Fibroblast of skin of right biceps (primary cell): ENCODE measurements around the gene GLB1L.
"Not testable (repeated sequence)": the region's sequence is repeated elsewhere in the genome, so short reads cannot be mapped to it uniquely, and the experiment has no call there.

Experiments
- DNase-seq: peaks from one replicate; pipeline ENCODE4 v3.0.0-alpha.2; 2013

GLB1L gene

DNA sequence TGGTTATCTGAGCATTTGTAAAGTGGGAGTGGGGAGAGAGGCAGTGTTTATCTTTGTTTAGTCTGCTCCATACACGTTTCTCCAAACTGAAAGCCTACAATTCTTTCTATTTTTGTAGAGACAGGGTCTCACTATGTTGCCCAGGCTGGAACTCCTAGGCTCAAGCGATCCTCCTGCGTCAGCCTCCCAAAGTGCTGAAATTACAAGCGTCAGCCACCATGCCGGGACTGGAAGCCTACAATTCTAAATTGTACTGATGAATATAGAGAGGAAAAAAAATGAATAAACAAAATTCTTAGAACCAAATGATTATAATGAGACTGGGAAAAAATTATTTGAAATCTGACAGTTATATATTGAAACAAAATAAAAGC lies 40.1 kb downstream of the GLB1L start:
- DNase-seq: no peak

DNA sequence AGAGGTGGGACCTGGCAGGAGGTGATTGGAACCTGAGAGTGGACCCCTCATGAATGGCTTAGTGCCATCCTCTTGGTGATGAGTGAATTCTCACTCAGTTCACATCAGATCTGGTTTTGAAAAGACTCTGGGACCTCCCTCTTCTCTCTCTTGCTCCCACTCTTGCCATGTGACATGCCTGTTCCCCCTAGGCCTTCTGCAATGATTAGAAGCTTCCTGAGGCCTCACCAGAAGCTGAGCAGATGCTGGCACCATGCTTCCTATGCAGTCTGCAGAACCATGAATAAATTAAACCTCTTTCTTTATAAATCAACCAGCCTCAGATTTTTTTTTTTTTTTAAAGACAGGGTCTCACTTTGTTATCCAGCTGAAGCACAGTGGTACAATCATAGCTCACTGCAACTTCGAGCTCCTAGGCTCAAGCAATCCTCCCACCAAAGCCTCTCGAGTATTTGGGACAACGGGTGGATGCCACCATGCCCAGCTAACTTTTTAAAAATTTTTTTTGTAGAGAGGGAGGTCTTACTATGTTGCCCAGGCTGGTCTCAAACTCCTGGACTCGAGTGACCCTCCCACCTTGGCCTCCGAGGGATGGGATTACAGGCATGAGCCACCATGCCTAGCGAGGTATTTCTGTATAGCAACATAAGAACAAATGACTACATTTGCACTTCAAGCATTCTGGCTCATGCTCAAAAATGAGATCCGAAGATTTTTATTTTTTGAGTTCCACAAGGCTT lies 40.6 kb downstream of the GLB1L start:
- no peak for DNase-seq

GRCh38 chr2:219201331-219201730 lies 43.9 kb downstream of the GLB1L start:
- not testable (repeated sequence) for DNase-seq

- DNase-seq: not testable (repeated sequence)
Observed at GRCh38 chr2:219200502-219201326, 44.5 kb downstream of the GLB1L start.

DNA sequence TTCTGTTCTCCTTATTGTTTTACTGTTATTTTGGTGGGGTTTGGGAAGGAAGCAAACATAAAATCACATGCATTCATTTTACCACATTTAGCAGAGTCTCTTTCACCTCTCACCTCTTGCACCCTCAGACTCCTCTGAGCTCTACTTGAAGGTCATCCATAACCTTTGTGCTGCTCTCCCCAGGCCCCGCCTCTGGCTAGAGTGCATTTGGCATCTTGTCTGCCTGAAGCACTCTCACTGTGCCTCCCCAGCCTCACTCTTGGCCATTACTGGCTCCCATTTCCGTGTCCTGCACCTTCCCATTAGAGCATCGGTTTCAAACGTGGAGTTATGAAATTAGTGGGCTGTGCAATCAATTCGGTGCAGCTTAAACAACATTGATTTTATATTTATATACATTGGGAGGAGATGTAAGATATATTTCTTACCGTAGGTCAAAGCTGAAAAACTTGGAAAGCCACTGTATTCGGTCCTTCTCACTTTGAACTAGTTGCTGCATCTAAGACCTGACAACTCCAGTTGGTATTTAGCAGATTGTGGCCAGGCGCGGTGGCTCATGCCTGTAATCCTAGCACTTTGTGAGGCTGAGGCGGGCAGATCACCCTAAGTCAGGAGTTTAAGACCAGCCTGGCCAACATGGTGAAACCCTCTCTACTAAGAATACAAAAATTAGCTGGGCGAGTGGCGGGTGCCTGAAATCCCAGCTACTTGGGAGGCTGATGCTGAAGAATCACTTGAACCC lies 45.6 kb downstream of the GLB1L start:
- no peak for DNase-seq

DNA sequence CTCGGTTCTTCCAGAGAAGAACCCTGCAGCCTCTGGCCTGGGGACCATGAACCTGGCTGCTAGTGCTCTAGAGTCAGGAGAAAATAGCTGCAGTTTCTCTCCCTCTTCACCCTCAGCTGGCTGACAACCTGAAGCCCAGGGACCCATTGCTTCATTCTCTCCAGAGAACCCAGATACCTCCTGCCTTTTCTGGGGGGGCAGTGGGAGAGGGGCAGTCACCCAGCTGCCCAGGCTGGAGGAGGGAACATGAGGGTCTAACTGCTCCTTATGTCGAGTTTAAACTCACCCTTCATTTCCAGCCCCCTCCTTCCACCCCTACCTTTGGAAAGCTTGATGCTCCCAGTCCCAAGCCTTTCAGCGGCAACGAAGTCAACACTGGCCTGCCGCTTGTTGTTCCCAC lies 46.3 kb downstream of the GLB1L start:
- DNase-seq: no peak

DNA sequence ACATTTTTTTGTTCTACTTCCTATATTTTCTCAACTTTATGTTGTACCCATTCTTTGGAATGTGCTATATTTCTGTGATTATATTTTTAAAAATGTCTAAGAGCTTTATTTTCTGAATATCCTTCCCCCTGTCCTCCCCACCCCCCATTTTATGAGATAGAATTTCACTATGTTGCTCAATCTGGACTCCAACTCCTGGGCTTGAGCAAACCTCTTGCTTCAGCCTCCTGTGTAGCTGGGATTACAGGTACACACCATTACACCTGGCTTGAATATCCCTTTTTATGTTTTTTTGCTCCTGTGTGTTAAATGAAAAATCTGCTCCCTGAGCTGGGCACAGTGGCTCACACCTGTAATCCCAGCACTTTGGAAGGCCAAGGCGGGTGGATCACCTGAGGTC lies 47.9 kb downstream of the GLB1L start:
- no peak for DNase-seq

GRCh38 chr2:219186754-219187456 lies 58.3 kb downstream of the GLB1L start:
- no peak for DNase-seq
